DMS 273 (cell line): ENCODE measurements around the gene SLC10A1.

ENCODE experiments used
- DNase-seq: peaks from one replicate; lab custom pipeline; 2025; ENCODE audit not compliant: unreplicated experiment; lab: John Stamatoyannopoulos, UW

SLC10A1 gene

GRCh38 chr14:69726761-69727511 lies 70.1 kb downstream of the SLC10A1 start:
- peak; percentile 90 for DNase-seq
